ENCODE measurements around the gene HCRTR1. TPM values are rescaled to one million over a fixed set of nuclear protein-coding genes. Genes with fewer than 3 reads are reported as not detected.
A peak's percentile ranks its signal among the peaks of the same experiment; 100 is the strongest.

The HCRTR1 gene
- total RNA-seq, 1 experiment from 2014 or later: not detected

DNA sequence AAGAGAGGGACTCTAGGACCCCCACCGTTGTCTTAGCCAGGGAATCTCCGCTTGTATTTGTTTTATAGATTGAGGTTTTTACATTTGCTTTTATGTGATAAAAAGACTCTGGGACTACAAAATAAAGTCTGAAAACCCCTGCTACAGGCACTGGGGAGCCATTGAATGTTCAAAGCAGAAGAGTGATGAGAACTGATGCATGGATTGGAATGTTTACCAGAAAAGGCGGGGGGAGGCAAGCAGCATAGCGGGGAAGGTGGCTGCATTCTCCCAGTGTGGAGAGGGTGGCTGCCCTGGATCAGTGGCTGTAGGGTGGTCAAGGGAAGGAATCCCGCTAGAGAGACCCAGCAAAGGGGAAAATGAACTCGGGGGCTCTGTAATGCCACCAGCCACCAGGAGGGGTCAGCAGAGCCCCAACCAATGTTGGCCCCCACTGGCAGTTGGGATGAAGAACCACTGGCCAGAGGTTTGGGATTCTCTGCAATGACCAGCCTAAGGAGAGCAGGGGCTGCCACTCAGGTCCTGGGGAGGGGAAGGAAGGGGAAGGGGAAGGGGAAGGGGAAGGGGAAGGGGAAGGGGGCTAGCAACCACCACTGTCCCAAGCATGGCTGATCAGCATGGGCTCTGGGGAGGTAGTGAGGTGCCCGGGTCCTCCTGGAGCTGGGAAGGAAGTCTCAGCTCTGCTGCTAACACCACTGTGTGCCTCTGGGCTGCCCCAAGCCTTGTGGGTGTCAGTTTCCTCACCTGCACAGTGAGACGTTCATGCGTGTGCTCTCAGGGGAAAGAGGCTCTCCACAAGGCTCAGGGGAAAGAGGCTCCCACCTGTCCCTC, 46.3 kb downstream of the HCRTR1 start:
- DNase-seq (ENCODE audit: extremely low read depth, low read depth): peak; percentile 46

DNA sequence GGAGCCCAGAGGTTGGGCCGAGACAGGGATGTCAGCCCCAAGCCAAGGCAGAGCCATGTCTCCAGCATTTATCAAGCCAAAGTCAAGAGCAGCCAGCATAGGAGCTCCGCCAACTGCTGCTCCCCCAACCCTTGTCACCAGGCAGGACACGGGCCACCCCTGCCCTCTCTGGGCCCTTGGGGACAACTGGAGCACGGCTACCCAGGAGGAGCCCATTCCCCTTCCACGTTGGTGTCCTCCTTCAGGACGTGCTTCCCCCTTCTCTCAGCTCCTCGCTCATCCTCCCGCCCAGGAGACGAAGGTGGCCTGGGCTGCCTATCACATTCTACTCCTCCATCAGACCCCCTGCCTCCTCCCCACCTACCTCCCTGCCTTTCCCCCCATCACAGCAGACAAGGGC, 47.0 kb downstream of the HCRTR1 start:
- no peak for DNase-seq (ENCODE audit: extremely low read depth, low read depth)

DNA sequence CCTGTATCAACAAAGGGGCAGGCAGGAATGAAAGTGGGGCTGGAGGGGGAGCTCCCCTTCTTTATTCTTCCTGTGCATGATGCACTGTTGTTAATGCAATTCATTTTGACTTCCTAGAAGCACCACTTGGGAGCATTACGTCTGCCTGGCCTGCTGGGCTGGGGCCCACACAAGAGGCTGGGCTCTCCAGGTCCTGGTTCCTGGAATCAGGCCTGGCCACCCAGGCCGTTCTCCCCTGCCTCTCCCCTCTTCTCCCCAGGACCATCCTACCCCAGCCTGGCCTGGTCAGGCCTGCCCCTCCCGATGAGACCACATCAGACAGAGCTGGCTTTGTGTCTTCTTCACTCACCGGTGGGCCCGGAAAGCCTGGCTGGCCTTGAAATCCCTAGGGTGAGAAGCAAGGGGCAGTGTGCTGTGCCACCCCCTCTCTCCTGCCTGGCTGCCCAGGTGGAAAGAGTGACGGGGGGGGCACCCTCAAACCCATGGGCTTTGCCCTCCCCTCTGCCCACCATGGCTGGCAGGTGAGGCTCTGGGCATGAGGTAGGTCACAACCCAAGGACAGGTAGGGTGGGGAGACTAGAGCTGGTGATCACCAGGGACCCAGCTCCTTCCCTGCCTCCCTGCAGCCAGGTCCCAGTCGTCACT, 47.9 kb downstream of the HCRTR1 start:
- DNase-seq (ENCODE audit: extremely low read depth, low read depth): no peak

DNA sequence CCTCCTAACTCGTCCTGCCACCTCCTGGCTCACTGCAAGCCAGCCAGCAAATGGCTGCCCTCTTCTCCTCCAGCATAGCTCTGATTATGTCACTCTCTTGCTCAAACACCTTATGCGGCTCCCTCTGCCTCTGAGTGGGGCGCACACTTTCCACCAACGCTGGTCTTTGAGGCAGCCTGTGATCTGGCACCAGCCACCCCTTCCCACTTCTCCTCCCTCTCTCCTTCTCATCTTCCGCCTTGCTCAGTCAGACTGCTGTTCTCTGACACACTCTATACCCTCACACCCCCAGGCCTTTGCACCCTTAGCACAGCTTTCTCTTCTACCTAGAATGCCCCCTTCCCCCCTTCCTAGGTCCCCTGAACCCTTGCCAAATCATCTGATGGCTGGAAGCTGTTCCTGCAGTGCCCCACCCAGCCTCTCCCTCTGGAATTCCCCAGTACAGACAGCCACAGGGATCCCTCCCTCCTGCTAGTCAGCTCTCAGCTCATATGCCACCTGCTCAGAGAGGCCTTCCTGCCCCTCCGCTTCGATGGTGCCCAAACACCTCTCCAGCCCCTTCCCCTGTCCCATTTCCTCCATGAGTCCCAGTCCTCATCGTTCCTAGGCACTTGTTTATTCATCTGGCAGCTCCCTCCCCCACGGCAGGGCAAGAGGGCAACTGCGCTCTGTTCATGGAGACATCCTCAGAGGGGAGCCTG, 48.9 kb downstream of the HCRTR1 start:
- peak; percentile 26 for DNase-seq (ENCODE audit: extremely low read depth, low read depth)

DNA sequence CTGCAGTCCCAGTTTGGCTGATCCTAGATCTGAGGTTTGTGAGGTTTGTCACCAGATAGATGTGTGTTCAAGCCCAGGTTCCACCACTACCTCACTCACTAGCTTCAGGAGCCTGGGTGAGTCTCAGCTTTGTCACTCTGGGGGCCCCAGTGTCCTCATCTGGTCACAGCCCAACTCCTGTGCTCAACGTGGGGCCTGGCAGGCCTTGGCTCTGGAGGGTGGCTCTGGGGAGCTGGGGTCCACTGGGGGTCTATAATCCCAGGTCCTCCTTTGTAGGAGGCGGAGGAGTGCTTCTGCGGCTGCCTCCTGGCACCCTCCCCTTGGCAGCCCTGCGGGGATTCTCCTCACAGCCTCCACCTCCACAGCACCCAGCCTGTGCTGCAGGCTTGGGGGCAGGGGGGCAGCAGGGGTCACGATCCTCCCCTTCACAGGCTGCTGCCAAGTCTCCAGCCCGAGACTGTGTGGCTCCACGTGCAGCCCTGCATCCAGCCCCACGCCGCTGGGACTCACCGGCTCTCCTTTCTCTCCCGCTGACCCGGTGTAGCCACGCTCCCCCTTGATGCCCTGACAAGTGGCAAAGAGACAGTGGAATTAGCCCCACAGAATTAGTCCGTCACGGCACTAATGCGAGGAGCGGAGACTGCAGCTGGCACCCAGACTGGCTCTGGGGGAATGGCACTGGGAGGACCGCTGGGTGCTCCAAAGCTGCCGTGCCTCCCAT, 49.7 kb downstream of the HCRTR1 start:
- DNase-seq (ENCODE audit: extremely low read depth, low read depth): no peak

DNA sequence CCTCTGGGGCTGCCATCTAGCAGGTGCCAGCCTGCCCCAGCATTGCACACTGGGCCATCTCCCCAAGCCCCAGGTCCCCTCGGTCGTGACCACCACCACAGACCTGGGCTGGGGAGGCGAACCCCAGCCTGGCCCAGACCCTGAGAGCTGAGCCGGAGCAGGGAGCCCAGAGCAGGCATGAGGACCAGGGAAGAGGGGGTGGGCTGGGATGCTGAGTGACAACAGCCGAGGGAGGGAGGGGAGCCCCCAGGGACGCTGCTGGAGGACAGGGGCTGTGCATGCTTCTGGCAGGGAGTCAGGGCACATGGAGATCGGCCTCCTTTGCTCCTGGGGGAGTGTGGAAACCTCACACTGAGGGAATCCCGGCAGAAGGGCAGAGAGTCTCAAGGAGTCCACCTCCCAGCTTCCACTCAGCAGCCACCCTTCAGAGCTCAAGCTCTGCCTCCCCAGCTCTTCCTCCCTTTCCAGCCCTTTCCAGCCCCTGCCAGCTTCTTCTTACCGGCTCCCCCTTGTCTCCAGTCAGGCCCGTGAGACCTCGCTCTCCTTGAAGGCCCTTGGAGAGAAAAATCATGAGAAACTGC, 50.9 kb downstream of the HCRTR1 start:
- DNase-seq (ENCODE audit: extremely low read depth, low read depth): no peak

DNA sequence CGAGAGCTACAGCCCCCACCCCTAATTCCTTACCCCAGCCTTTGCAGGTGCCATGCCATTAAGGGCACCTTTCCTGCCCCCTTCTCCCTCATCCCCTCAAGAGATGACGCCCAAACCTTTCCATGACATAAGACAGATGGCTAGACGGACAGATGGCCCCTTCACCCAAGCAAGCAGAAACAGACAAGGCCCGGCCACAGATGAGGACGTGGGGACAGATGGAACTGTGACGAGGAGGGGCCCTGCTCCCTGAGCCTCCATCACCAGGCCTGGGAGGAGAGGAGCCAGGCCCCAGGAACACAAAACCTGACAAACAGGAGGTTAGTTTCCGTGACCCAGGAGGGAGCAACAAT, 51.9 kb downstream of the HCRTR1 start:
- DNase-seq (ENCODE audit: extremely low read depth, low read depth): no peak

DNA sequence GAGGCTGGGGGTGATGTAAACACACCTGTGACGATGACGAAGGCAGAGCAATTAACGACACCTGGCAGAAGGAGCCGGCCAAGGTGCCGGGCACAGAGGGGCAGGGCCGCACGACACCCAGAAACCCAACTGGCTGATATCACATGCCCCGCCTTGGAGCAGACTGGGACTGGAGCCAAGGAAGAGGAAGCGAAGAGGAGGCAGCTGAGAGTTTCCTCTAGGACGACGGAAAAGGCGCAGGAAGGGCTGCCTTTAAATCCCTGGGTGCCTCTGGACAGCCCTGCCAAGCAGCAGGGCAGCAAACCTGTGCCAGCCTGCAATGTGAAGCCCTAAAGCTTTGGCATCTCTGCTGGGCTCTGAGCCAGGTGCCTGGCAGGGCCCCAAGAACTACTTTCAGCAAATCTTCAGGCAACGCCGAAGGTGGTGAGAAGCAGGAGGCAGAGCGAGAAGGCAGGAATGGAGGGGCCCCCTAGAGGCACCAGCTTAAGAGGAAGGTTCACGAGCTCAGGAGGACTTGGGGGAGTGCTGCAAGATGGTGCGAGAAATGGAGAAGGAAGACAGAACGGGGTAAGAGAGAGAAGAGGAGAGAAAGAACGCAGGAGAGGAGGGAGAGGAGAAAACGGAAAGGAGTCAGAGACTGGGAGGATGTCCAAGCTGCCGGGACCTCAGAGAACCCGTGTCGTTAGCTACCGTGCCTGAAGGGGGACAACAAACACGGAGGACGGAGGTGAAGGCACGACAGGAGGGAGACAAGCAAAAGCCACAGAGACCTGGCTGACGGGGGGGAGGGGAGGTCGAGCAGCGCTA, 52.5 kb downstream of the HCRTR1 start:
- peak; percentile 31 for DNase-seq (ENCODE audit: extremely low read depth, low read depth)

DNA sequence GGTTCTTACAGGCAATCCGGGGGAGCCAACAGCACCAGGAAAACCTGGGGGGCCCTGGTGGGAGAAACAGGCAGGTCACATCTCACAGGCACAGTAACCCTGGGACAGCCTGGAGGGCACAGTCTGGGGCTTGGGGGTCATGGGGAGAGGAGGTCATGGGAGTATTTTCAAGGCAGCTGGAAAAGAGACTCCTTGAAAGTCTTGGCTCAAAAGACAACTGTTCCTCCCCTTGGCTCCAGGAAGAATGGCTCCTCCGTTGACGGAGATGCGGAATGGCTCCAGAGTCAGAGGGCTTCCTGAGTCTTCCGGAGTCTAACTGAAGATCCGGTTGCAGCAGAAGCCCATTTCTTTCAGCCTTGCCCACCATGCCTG, 53.1 kb downstream of the HCRTR1 start:
- DNase-seq (ENCODE audit: extremely low read depth, low read depth): no peak

DNA sequence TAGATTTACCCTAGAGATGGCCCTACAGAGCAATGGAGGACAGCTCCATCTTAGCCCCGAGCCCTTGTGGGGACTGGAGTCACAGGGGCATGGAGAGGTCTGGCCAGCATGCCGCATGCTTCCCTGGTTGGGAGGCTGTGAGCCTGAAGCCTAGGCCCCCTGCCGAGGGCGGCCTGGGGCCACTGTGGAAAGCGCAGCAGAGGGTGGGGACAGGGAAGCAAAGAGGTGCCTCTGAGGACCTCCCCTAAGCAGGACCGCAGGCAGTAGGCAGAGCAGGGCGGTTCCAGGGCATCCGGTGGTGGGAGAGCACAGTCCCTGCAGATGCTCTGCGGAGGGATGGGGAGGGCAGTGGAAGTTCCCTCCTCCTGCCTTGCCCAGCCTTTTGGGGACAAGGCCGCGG, 53.7 kb downstream of the HCRTR1 start:
- no peak for DNase-seq (ENCODE audit: extremely low read depth, low read depth)

DNA sequence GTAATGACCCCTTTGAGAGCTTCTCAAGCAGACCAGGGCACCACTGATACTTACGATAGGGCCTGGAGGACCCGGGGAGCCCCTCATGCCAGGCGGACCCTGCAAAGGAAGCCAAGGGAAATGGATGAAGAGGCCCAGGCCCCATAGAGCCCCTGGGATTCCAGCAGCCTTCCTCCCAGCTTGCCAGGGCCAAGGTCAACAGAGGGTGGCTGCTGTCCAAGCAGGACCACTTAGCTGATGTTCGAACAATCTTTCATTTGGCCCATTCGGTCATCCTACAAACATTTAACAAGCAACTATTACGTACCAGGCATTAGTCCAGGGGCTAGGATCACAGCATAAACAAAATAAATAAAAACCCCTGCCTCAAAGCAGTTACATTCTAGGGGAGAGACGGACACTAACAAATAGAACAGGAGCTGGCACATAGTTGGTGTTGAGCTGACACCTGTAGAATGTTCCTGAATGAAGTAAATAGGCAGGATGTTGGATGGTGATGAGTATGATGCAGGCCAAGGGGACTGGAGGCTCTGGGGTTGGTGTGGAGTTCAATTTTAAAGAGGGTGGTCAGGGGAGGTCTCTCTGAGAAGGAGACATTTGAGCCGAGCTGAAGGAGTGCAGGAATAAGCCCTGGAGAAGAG, 54.2 kb downstream of the HCRTR1 start:
- no peak for DNase-seq (ENCODE audit: extremely low read depth, low read depth)

DNA sequence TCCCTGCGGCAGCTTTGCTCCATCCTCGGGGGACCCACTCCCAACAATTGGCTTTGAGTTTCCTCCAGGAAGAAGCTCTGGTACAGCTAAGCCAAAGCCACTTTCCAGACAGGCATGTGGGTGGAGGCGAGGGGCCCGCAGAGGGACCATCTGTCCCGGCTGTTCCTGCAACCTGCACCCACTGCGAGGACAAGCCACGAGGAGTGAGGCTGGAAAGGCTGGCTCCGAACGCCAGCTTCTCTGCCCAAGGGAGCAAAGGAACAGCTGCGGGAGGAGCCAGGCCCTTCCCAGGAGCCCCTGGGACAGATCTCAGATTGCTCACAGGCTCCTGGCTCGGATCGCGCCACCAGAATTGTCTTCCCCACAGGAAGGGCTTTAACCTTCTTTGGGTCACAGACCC, 55.5 kb downstream of the HCRTR1 start:
- DNase-seq (ENCODE audit: extremely low read depth, low read depth): no peak

DNA sequence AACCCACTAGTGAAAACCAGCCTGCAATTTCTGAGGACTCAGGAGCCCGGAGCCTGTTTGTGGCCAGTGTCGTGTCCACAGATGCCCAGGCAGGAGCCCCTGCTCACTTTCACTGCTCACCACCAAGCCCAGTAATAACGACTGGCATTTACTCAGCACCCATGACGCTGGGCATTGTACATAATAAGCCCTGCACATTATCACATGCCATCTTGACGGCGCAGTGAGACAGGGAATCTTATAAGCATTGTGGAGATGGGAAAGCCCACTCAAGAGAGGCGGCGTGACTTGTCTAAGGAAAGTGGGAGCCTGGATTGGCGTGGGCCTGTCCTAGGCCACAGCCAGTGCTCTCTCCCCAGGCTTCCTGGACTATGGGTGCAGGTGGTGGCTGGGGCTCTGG, 55.9 kb downstream of the HCRTR1 start:
- no peak for DNase-seq (ENCODE audit: extremely low read depth, low read depth)

DNA sequence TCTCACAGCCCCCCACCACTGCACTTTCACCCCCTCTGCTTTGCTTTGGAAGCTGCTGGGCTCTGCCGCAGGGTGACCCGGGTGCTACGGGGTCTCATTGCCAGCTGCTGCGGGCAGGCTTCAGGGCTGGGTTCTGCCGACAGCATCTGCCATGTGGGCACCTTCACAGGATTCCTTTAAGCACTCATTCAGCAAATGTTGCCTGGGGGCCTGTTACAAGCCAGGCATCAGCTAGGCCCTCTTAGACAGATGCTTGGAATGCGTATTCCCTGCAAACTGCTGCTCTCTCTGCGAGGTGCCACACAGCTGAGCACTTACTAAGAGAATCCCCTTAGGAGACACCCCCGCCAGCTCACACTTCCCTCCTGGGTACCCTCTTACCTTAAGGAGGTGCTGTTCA, 57.1 kb downstream of the HCRTR1 start:
- no peak for DNase-seq (ENCODE audit: extremely low read depth, low read depth)

DNA sequence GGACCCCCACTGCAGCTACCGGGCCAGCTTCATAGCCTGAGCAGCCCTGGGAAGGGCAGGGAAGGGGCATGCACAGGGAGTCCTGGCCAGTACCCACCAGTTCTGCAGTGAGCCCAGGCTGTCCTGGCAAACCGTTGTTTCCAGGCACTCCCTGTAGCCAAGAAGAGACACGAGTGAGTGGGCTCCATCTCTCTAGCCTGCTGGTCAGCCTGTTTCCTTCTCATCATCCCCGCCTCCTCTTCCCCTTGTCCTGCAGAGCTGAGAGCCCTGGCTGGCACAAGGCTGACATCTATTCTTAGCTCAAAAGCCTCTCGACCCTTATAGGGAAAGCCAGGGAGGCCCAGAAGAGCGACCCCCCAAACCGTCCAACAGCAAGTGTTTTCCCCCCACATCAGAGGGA, 57.7 kb downstream of the HCRTR1 start:
- no peak for DNase-seq (ENCODE audit: extremely low read depth, low read depth)

DNA sequence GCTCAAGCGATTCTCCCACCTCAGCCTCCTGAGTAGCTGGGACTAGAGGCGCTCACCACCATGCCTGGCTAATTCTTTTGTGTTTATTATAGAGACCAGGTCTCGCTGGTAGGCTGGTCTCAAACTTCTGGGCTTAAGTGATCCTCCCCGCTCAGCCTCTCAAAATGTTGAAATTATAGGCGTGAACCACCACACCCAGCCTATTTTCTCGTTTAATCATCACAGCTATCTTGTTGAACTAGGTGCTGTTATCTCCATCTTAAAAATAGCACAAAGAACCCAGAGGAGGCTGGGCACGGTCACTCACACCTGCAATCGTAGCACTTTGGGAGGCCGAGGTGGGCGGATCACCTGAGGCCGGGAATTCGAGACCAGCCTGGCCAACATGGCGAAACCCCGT, 58.3 kb downstream of the HCRTR1 start:
- no peak for DNase-seq (ENCODE audit: extremely low read depth, low read depth)
